Activated CD4-positive, alpha-beta T cell treated with anti-CD3 and anti-CD28 coated beads for 4 hours (primary cell): Measurements from ENCODE around the gene RGS9.
"Not testable (repeated sequence)": the region's sequence is repeated elsewhere in the genome, so short reads cannot be mapped to it uniquely, and the experiment has no call there.

Source experiments
- DNase-seq, 2 donors: peaks; one replicate each; pipeline ENCODE4 v3.0.0-alpha.2; 2020

The RGS9 gene

GRCh38 chr17:65158041-65158440 is 20.9 kb downstream of the RGS9 start:
- DNase-seq: no peak

DNA sequence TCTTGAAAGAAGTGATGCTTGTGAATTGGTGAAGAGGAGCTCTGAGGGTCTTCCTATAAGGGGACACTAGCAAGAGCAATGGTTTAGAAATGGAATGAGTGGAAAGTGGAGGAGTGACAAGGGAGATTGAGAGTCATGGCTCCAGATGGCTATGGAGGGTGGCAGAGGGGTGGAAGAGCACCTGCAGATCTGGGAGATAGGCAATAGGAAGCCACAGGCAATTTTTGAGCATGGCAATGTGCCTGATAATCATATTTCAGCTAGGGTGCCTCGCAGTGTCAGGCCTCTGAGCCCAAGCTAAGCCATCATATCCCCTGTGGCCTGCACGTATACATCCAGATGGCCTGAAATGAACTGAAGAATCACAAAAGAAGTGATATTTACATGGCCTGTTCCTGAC is 21.5 kb downstream of the RGS9 start:
- no peak for DNase-seq

DNA sequence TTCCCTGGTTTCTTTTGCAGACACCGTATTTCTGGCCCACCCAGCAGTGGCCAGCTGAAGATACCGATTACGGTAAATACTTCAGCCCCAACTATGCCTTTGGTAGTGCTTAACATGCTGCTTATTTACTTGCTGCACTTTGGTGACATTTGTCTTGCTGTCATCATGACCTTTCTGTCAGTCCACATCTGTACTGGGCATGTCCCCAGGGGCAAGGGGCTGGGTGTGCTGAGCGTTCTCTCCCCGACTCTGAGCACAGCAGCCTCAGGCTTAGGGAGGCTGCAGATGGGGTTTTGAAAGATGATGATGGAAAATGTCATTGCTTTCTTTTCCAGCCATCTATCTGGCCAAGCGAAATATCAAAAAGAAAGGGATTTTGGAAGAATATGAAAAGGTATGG is 23.3 kb downstream of the RGS9 start:
- DNase-seq: no peak

DNA sequence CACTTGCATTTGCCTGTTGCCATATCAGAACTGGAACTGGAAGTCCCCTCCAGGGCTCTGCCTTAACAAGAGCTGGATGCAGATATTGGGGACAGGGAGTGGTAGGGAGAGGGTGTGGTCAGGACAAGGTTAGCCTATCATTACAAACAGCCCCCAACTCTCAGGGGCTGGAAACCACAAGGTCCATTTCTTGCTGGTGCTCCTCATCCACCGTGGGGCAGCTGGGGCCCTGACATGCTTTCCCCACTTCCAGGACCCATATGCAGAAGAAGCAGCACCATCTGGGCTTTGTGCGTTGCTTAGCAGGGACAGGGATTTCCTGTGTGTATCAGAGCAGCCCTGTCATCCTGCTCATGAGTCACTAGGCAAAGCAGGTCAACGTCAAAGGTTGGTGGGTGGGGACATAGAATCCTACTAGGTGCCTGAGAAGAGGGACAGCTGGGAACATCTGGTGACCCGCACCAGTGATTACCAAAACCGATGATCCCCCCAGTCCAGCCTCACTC is 26.9 kb downstream of the RGS9 start:
- DNase-seq: peak; percentile 50 to 54

- no peak for DNase-seq
Observed at GRCh38 chr17:65166787-65167186, 29.6 kb downstream of the RGS9 start.

DNA sequence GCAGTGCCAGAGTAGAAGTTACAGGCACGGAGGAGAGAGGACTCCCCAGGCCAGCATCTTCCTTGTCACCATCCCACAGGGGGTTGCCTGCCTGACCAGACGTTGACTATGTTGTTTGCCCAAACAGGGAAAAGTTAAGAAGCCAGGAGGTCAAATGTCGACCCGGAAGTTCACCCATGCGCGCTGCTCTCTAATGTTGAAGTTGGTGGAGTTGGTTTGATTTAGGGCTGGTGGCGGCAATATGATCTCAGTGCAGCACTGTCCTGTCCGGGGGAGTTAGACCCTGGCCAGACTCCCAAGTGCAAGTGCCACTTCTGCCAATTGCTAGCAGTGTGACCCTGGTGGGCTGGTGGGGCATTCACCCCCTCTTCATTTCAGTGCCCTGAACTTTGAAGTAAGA is 30.4 kb downstream of the RGS9 start:
- DNase-seq: no peak

DNA sequence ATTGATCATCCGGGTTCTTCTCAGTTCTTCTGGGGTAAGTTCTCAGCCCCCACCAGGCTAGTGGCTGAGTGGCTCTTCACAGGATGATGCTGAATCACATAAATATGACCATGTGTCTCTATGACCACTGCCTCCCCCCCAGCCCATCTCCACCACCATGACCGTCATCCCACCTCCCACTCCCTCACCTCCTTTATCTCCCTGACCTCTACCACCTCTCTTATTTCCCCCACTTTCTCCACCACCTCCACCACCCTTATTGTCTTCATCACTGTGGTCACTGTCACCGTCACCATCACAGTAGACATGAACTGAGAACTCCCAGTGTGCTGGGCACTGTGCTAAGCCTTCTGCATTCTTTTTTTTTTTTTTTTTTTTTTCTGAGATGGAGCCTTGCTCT is 32.5 kb downstream of the RGS9 start:
- no peak for DNase-seq

- DNase-seq: no peak
Observed at GRCh38 chr17:65170839-65171238, 33.7 kb downstream of the RGS9 start.

DNA sequence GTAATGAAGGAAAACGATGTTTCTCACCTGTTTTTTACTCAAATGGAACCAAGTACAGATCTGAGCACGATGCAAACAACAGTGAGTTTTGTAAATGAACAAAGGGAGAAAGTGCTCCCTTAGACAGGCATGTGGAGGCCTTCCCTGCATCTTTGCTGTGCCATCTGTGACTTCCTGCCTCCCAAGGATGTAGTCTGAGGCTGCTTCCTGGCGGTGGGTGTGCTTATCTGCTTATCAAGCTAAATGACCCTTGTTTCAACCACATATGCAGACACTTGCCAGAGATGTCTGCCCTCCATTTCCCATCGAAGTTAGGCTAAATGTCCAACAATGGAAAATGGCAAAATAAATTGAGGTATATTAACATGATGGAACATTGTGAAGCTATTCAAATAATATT is 34.6 kb downstream of the RGS9 start:
- no peak for DNase-seq

- no peak for DNase-seq
Observed at GRCh38 chr17:65172496-65173136, 35.4 kb downstream of the RGS9 start.

DNA sequence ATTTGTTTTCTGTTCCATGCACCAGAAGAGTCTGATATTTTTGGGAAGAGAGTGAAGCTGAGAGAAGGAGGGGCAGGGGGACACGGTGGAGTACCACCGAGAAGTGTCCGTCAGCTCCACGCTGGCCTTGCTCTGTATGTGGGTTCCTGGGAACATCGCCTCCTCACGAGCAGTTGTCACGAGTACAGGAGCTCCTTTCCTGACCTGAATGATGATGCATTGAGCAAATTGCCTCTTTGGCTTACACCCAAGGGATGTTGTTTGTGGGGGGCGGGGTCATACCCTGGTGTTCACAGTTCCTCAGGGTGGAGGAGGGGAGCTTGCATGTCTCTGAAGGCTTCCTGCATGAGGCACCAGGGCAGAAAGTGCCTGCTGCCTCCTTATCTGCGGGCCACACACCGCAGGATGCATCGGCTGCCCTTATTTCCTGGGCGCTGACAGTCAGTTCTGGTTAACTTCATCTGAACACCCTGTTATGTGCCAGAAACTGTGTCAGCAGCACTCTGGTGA is 36.2 kb downstream of the RGS9 start:
- peak; percentile 49 to 64 for DNase-seq

- no peak for DNase-seq
Observed at GRCh38 chr17:65173976-65174683, 37.0 kb downstream of the RGS9 start.

GRCh38 chr17:65174974-65175373 is 37.8 kb downstream of the RGS9 start:
- DNase-seq: no peak

GRCh38 chr17:65175952-65176351 is 38.8 kb downstream of the RGS9 start:
- no peak for DNase-seq

- no peak for DNase-seq
Observed at GRCh38 chr17:65176646-65177409, 39.7 kb downstream of the RGS9 start.

- no peak for DNase-seq
Observed at GRCh38 chr17:65177901-65178300, 40.7 kb downstream of the RGS9 start.

- DNase-seq: peak in 1 of 2 donors; percentile 11
Observed at GRCh38 chr17:65180276-65180675, 43.1 kb downstream of the RGS9 start.

- DNase-seq: not testable (repeated sequence)
Observed at GRCh38 chr17:65180752-65181236, 43.6 kb downstream of the RGS9 start.

GRCh38 chr17:65181237-65182061 is 44.3 kb downstream of the RGS9 start:
- DNase-seq: peak in 1 of 2 donors; percentile 18

- DNase-seq: no peak
Observed at GRCh38 chr17:65182233-65182632, 45.1 kb downstream of the RGS9 start.

GRCh38 chr17:65183736-65184135 is 46.6 kb downstream of the RGS9 start:
- no peak for DNase-seq

GRCh38 chr17:65184235-65184959 is 47.2 kb downstream of the RGS9 start:
- DNase-seq: no peak
